Activated naive CD4-positive, alpha-beta T cell treated with anti-CD3 and anti-CD28 coated beads, Interleukin-2, amount 50 U/mL, for 72 hours (primary cell): ENCODE data around the gene DNAH14. TPM values are rescaled to one million over a fixed set of nuclear protein-coding genes. Genes with fewer than 3 reads are reported as not detected.
A peak's percentile ranks its signal among the peaks of the same experiment; 100 is the strongest.
"Not testable (repeated sequence)": the region's sequence is repeated elsewhere in the genome, so short reads cannot be mapped to it uniquely, and the experiment has no call there.

Experiments
- ATAC-seq, 2 donors: fragments of 150-1000 bp; cut with Tn5 transposase; 2 replicates each; pipeline ENCODE4 v1.10.0; 2021; ENCODE audit warnings: mild to moderate bottlenecking in 2 of 2, moderate library complexity in 2 of 2
- DNase-seq, 2 donors: peaks; one replicate each; pipeline ENCODE4 v3.0.0; 2021 to 2022; ENCODE audit warnings: low spot score in 2 of 2
- H3K27ac Mint-ChIP-seq, 2 donors: one replicate each; pipeline ENCODE4 v1.8.0; 2022; ENCODE audit warnings: mild to moderate bottlenecking in 2 of 2, mixed read lengths in 2 of 2
- H3K36me3 Mint-ChIP-seq, 2 donors: one replicate each; pipeline ENCODE4 v1.8.0; 2022; ENCODE audit warnings: mixed read lengths in 2 of 2
- H3K9me3 Mint-ChIP-seq, 2 donors: one replicate each; pipeline ENCODE4 v1.8.0; 2022; ENCODE audit warnings: mixed read lengths in 2 of 2
- total RNA-seq, 2 donors: library from RNA; stranded (reverse); gene quantifications; one replicate each; pipeline ENCODE4 v1.2.3, GENCODE V29; 2022

Gene DNAH14
- total RNA-seq, 2 donors from 2014 or later, result 1.2 to 2.0 TPM

GRCh38 chr1:225230483-225230882 is 301.0 kb downstream of the DNAH14 start:
- no peak for DNase-seq
- H3K27ac Mint-ChIP-seq, result no peak overlapping the region
- H3K36me3 Mint-ChIP-seq, result no peaks in the 10 kb centered on the region
- peaks cover 0 to 8% of the 10 kb centered on the region in 2 donors for H3K9me3 Mint-ChIP-seq
- ATAC-seq, result no peak

- DNase-seq, ATAC-seq, H3K27ac Mint-ChIP-seq: not testable (repeated sequence)
- peaks cover 11 to 13% of the 10 kb centered on the region in 2 donors for H3K9me3 Mint-ChIP-seq
- peaks cover 0 to 19% of the 10 kb centered on the region in 2 donors for H3K36me3 Mint-ChIP-seq
These were observed 303.5 kb downstream of the DNAH14 start for GRCh38 chr1:225232930-225233329.

GRCh38 chr1:225242611-225243010 is 313.1 kb downstream of the DNAH14 start:
- peaks cover 10% of the 10 kb centered on the region in 2 donors for H3K9me3 Mint-ChIP-seq
- no peak for ATAC-seq
- peaks cover 0 to 16% of the 10 kb centered on the region in 2 donors for H3K36me3 Mint-ChIP-seq
- H3K27ac Mint-ChIP-seq, result no peak overlapping the region
- no peak for DNase-seq

GRCh38 chr1:225250432-225250831 is 321.0 kb downstream of the DNAH14 start:
- Mint-ChIP-seq H3K36me3 (no peaks in the 10 kb centered on the region), H3K27ac (no peak overlapping the region), H3K9me3 (no peaks in the 10 kb centered on the region)
- ATAC-seq (no peak), DNase-seq (no peak)

GRCh38 chr1:225253173-225253572 is 323.7 kb downstream of the DNAH14 start:
- Mint-ChIP-seq H3K27ac (no peak overlapping the region), H3K36me3 (no peaks in the 10 kb centered on the region), H3K9me3 (no peaks in the 10 kb centered on the region)
- no peak for DNase-seq
- ATAC-seq, result no peak

- Mint-ChIP-seq H3K36me3 (no peaks in the 10 kb centered on the region), H3K9me3 (no peaks in the 10 kb centered on the region), H3K27ac (no peak overlapping the region)
- DNase-seq (no peak), ATAC-seq (no peak)
These were observed 324.3 kb downstream of the DNAH14 start for GRCh38 chr1:225253784-225254183.

- H3K9me3 Mint-ChIP-seq, result no peaks in the 10 kb centered on the region
- ATAC-seq, result no peak
- no peak overlapping the region for H3K27ac Mint-ChIP-seq
- no peaks in the 10 kb centered on the region for H3K36me3 Mint-ChIP-seq
- DNase-seq, result no peak
These were observed 325.2 kb downstream of the DNAH14 start for GRCh38 chr1:225254676-225255075.

GRCh38 chr1:225257081-225257480 is 327.6 kb downstream of the DNAH14 start:
- ATAC-seq, result no peak
- no peaks in the 10 kb centered on the region for H3K9me3 Mint-ChIP-seq
- DNase-seq, result no peak
- no peaks in the 10 kb centered on the region for H3K36me3 Mint-ChIP-seq
- no peak overlapping the region for H3K27ac Mint-ChIP-seq

GRCh38 chr1:225258811-225259210 is 329.3 kb downstream of the DNAH14 start:
- no peak for ATAC-seq

GRCh38 chr1:225259542-225259941 is 330.1 kb downstream of the DNAH14 start:
- Mint-ChIP-seq H3K36me3 (no peaks in the 10 kb centered on the region), H3K9me3 (no peaks in the 10 kb centered on the region), H3K27ac (no peak overlapping the region)
- ATAC-seq (no peak), DNase-seq (no peak)

More at GRCh38 chr1:225258811-225259210, 329.3 kb downstream of the DNAH14 start:
- Mint-ChIP-seq H3K27ac (no peak overlapping the region), H3K36me3 (no peaks in the 10 kb centered on the region), H3K9me3 (no peaks in the 10 kb centered on the region)
- DNase-seq, result no peak

- H3K9me3 Mint-ChIP-seq, result no peaks in the 10 kb centered on the region
- ATAC-seq, result no peak
- H3K27ac Mint-ChIP-seq, result no peak overlapping the region
- no peaks in the 10 kb centered on the region for H3K36me3 Mint-ChIP-seq
- no peak for DNase-seq
These were observed 330.8 kb downstream of the DNAH14 start for GRCh38 chr1:225260319-225260718.

GRCh38 chr1:225277445-225277844 is 348.0 kb downstream of the DNAH14 start:
- H3K36me3 Mint-ChIP-seq, result no peaks in the 10 kb centered on the region
- DNase-seq (no peak), ATAC-seq (no peak)
- peaks cover 9 to 10% of the 10 kb centered on the region in 2 donors for H3K9me3 Mint-ChIP-seq
- no peak overlapping the region for H3K27ac Mint-ChIP-seq

GRCh38 chr1:225280563-225280962 is 351.1 kb downstream of the DNAH14 start:
- DNase-seq (no peak), ATAC-seq (no peak)
- Mint-ChIP-seq H3K36me3 (no peaks in the 10 kb centered on the region), H3K9me3 (peaks cover 9 to 10% of the 10 kb centered on the region in 2 donors), H3K27ac (no peak overlapping the region)

GRCh38 chr1:225290244-225290643 is 360.8 kb downstream of the DNAH14 start:
- DNase-seq (no peak), ATAC-seq (no peak)
- Mint-ChIP-seq H3K36me3 (peaks cover 0 to 6% of the 10 kb centered on the region in 2 donors), H3K9me3 (peaks cover 6% of the 10 kb centered on the region in 2 donors), H3K27ac (no peak overlapping the region)

- H3K36me3 Mint-ChIP-seq, result peaks cover 0 to 24% of the 10 kb centered on the region in 2 donors
- H3K9me3 Mint-ChIP-seq, result peaks cover 19 to 26% of the 10 kb centered on the region in 2 donors
- DNase-seq (no peak), ATAC-seq (no peak)
- H3K27ac Mint-ChIP-seq, result peak overlapping the region in 1 of 2 donors; percentile 32
These were observed 370.1 kb downstream of the DNAH14 start for GRCh38 chr1:225299624-225300023.

- peaks cover 0 to 17% of the 10 kb centered on the region in 2 donors for H3K36me3 Mint-ChIP-seq
- no peak for DNase-seq
- H3K9me3 Mint-ChIP-seq, result peaks cover 12 to 19% of the 10 kb centered on the region in 2 donors
These were observed 370.9 kb downstream of the DNAH14 start for GRCh38 chr1:225300381-225300780.

GRCh38 chr1:225304996-225305395 is 375.5 kb downstream of the DNAH14 start:
- ATAC-seq, result no peak
- no peak for DNase-seq
- Mint-ChIP-seq H3K27ac (no peak overlapping the region), H3K9me3 (no peaks in the 10 kb centered on the region), H3K36me3 (no peaks in the 10 kb centered on the region)

More at GRCh38 chr1:225300381-225300780, 370.9 kb downstream of the DNAH14 start:
- ATAC-seq, result no peak
- H3K27ac Mint-ChIP-seq, result no peak overlapping the region

- not testable (repeated sequence) for DNase-seq, H3K9me3 Mint-ChIP-seq, H3K36me3 Mint-ChIP-seq, H3K27ac Mint-ChIP-seq, ATAC-seq
These were observed 381.1 kb downstream of the DNAH14 start for GRCh38 chr1:225310544-225310943.
